SK-N-SH (cell line): Measurements from ENCODE around the gene ZKSCAN1. TPM values are rescaled to one million over a fixed set of nuclear protein-coding genes. Genes with fewer than 3 reads are reported as not detected.

ENCODE experiments used
- CTCF ChIA-PET: fragments of 300-600, 350-600 bp; formaldehyde crosslinking; extraction: SDS; loops from one replicate; lab custom pipeline; 2021; lab: Yijun Ruan, JAX
- POLR2A ChIA-PET: fragments of 350-600 bp; sonication (Branson Sonifier 250); formaldehyde crosslinking; extraction: SDS; loops from one replicate; lab custom pipeline; 2020; ENCODE audit warnings: antibody characterized with exemption, inconsistent platforms; lab: Yijun Ruan, JAX
- DNase-seq: peaks from one replicate; pipeline ENCODE4 v3.0.0; 2012
- H2AFZ ChIP-seq: fragments of 200-600 bp; sonication (generic); 2 replicates; pipeline ENCODE4 v1.8.1; 2016; ENCODE audit warnings: antibody characterized with exemption, mild to moderate bottlenecking, low read depth
- H3F3A ChIP-seq: fragments of 200-600 bp; sonication (generic); replicated peaks from 2 replicates; pipeline ENCODE3; 2016; ENCODE audit warnings: antibody characterized with exemption, mild to moderate bottlenecking; ENCODE audit not compliant: insufficient read depth
- H3K27ac ChIP-seq, 2 experiments: fragments of 200-500 bp in 1 of 2; fragments of 200-600 bp in 1 of 2; sonication (Bioruptor generic) in 1 of 2; sonication (generic), shearing (Covaris generic) in 1 of 2; 2 replicates each; pipeline versions ENCODE4 v1.5.1 to v1.6.1; 2014 to 2016; ENCODE audit warnings: low read depth in 2 of 2, inconsistent platforms in 1 of 2, low read length in 1 of 2, mild to moderate bottlenecking in 1 of 2, mixed read lengths in 1 of 2
- H3K27me3 ChIP-seq: fragments of 200-600 bp; sonication (generic), shearing (Covaris generic); 2 replicates; pipeline ENCODE4 v1.6.1; 2016; ENCODE audit warnings: mixed run types; ENCODE audit not compliant: insufficient read depth
- H3K36me3 ChIP-seq, 2 experiments: fragments of 200-500 bp in 1 of 2; fragments of 200-600 bp in 1 of 2; sonication (Bioruptor generic) in 1 of 2; sonication (generic) in 1 of 2; replicated peaks in 1 of 2; 2 replicates each; pipeline versions ENCODE3 to v1.5.1; 2014 to 2016; ENCODE audit warnings: low read length in 1 of 2, mild to moderate bottlenecking in 1 of 2; ENCODE audit not compliant: insufficient read depth in 2 of 2, control insufficient read depth in 1 of 2
- H3K4me1 ChIP-seq, 2 experiments: fragments of 200-500 bp in 1 of 2; fragments of 200-600 bp in 1 of 2; sonication (Bioruptor generic) in 1 of 2; sonication (generic), shearing (Covaris generic) in 1 of 2; 2 replicates each; pipeline versions ENCODE4 v1.5.1 to v1.6.1; 2014 to 2016; ENCODE audit warnings: low read depth in 1 of 2, low read length in 1 of 2, mixed run types in 1 of 2; ENCODE audit not compliant: insufficient read depth in 2 of 2, control insufficient read depth in 1 of 2
- H3K4me2 ChIP-seq: fragments of 200-600 bp; sonication (generic), shearing (Covaris generic); 2 replicates; pipeline ENCODE4 v1.6.1; 2017; ENCODE audit warnings: mixed run types
- H3K4me3 ChIP-seq, 2 experiments: fragments of 200-500 bp in 1 of 2; fragments of 200-600 bp in 1 of 2; sonication (Bioruptor generic) in 1 of 2; sonication (generic), shearing (Covaris generic) in 1 of 2; 2 replicates each; pipeline versions ENCODE4 v1.5.1 to v1.8.1; 2014 to 2016; ENCODE audit warnings: low read depth in 2 of 2, inconsistent platforms in 1 of 2, low read length in 1 of 2, mild to moderate bottlenecking in 1 of 2, mixed read lengths in 1 of 2, moderate library complexity in 1 of 2
- H3K79me2 ChIP-seq: fragments of 200-600 bp; sonication (generic); 2 replicates; pipeline ENCODE4 v1.8.1; 2017; ENCODE audit warnings: mild to moderate bottlenecking; ENCODE audit not compliant: insufficient read depth
- H3K9ac ChIP-seq: fragments of 200-600 bp; sonication (generic); 2 replicates; pipeline ENCODE4 v1.6.1; 2017; ENCODE audit warnings: mixed run types
- H3K9me2 ChIP-seq: fragments of 200-600 bp; sonication (generic); 2 replicates; pipeline ENCODE4 v1.6.1; 2017; ENCODE audit warnings: mixed run types
- H3K9me3 ChIP-seq: fragments of 200-600 bp; sonication (generic); 2 replicates; pipeline ENCODE4 v1.6.1; 2017; ENCODE audit warnings: mixed run types, mild to moderate bottlenecking, moderate library complexity
- H4K20me1 ChIP-seq: fragments of 200-600 bp; sonication (generic); 2 replicates; pipeline ENCODE4 v1.6.1; 2017; ENCODE audit warnings: mild to moderate bottlenecking, mixed run types; ENCODE audit not compliant: insufficient read depth
- CHD2 ChIP-seq: fragments of 150-350 bp; IDR thresholded peaks from 2 replicates; pipeline ENCODE4 v1.6.1; 2018; ENCODE audit warnings: low read length; ENCODE audit not compliant: partially characterized antibody
- EP300 ChIP-seq, 2 experiments: IDR thresholded peaks; 2 replicates each; pipeline versions ENCODE4 v1.4.0 to v1.6.1; 2012; ENCODE audit warnings: borderline replicate concordance in 1 of 2, low read depth in 1 of 2, low read length in 1 of 2
- EZH2phosphoT487 ChIP-seq: fragments of 200-600 bp; sonication (generic); IDR thresholded peaks from 2 replicates; pipeline ENCODE4 v1.6.1; 2017; ENCODE audit warnings: low read depth, mixed run types, mild to moderate bottlenecking, antibody characterized with exemption, moderate library complexity, borderline replicate concordance
- FOSL2 ChIP-seq: IDR thresholded peaks from 2 replicates; pipeline ENCODE4 v1.4.0; 2012; ENCODE audit warnings: low read depth, mild to moderate bottlenecking, moderate library complexity, borderline replicate concordance
- FOXM1 ChIP-seq: IDR thresholded peaks from 2 replicates; pipeline ENCODE4 v1.4.0; 2012; ENCODE audit warnings: low read depth, mild to moderate bottlenecking
- GABPA ChIP-seq: IDR thresholded peaks from 2 replicates; pipeline ENCODE4 v1.4.0; 2012; ENCODE audit warnings: low read depth, mild to moderate bottlenecking
- GATA2 ChIP-seq: sonication (generic); formaldehyde crosslinking; IDR thresholded peaks from 2 replicates; pipeline ENCODE4 v1.5.0; 2020; ENCODE audit warnings: mild to moderate bottlenecking, missing genetic modification reagents
- NFIC ChIP-seq: IDR thresholded peaks from 2 replicates; pipeline ENCODE4 v1.4.0; 2012; ENCODE audit warnings: borderline replicate concordance
- POLR2AphosphoS5 ChIP-seq: IDR thresholded peaks from 2 replicates; pipeline ENCODE4 v1.6.1; 2012; ENCODE audit warnings: low read depth, low read length
- RAD21 ChIP-seq: IDR thresholded peaks from 2 replicates; pipeline ENCODE4 v1.6.1; 2012; ENCODE audit warnings: mild to moderate bottlenecking, low read length
- RFX5 ChIP-seq: IDR thresholded peaks from 2 replicates; pipeline ENCODE4 v1.6.1; 2012; ENCODE audit warnings: mild to moderate bottlenecking, improper control_type of control experiment, low read length
- RXRA ChIP-seq: IDR thresholded peaks from 2 replicates; pipeline ENCODE4 v1.4.0; 2012; ENCODE audit warnings: low read depth, mild to moderate bottlenecking, borderline replicate concordance
- TCF12 ChIP-seq: IDR thresholded peaks from 2 replicates; pipeline ENCODE4 v1.4.0; 2012
- YY1 ChIP-seq: IDR thresholded peaks from 2 replicates; pipeline ENCODE4 v1.4.0; 2012; ENCODE audit warnings: low read depth, mild to moderate bottlenecking
- WGBS: methylation state at CpG from one replicate; pipeline ENCODE4 v1.1.6; 2017; ENCODE audit warnings: low lambda C conversion rate; 5-methylcytosine and 5-hydroxymethylcytosine counted together
- polyA plus RNA-seq, 3 experiments: library from polyadenylated mRNA; depleted of rRNA; stranded (reverse); fragments of >200 nt; gene quantifications; 2 replicates each; pipeline ENCODE4 v1.2.3, GENCODE V29; 2012
- TF ChIP-seq, protein P1 (sequence below): fragments of 150-350 bp; IDR thresholded peaks from 2 replicates; pipeline ENCODE4 v1.6.1; 2017; ENCODE audit warnings: antibody characterized with exemption, low read length, low read depth, borderline replicate concordance
- TF ChIP-seq, protein P2 (sequence below): fragments of 200-600 bp; sonication (generic); IDR thresholded peaks from 2 replicates; pipeline ENCODE4 v1.6.1; 2017; ENCODE audit warnings: antibody characterized with exemption, mild to moderate bottlenecking, moderate library complexity
- TF ChIP-seq, protein P3 (sequence below): IDR thresholded peaks from 2 replicates; pipeline ENCODE4 v1.4.0; 2012; ENCODE audit warnings: low read depth, borderline replicate concordance
- TF ChIP-seq, protein P4 (sequence below): IDR thresholded peaks from 2 replicates; pipeline ENCODE4 v1.4.0; 2012; ENCODE audit warnings: low read depth, borderline replicate concordance

ZKSCAN1 gene
- polyA plus RNA-seq, 1 of the 3 experiments (the other 2 are of a cell fraction) = 21.1 TPM

DNA sequence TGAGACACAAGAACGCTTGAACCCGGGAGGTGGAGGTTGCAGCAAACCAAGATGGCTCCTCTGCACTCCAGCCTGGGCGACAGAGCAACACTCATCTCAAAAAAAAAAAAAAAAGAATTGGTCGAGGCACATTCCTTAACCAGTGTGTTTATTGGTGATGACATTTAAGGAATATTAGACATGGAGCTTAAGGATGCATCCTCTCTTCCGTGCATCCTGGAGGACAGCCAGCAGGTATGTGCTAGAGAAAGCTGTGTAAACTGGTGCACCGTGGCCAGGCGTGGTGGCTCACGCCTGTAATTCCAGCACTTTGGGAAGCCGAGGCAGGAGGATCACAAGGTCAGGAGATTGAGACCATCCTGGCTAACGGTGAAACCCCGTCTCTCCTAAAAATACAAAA is 11.8 kb downstream of the ZKSCAN1 start:
- Histone ChIP-seq H3K79me2 (peaks cover 40% of the 10 kb centered on the region), H3K9me3 (no peaks in the 10 kb centered on the region), H3K36me3 (peaks cover 58 to 68% of the 10 kb centered on the region in 2 experiments), H3K4me2 (no peak overlapping the region), H3F3A (peaks cover 7% of the 10 kb centered on the region), H3K4me3 (no peak overlapping the region), H3K9me2 (no peaks in the 10 kb centered on the region), H3K4me1 (no peaks in the 10 kb centered on the region), H3K27me3 (no peaks in the 10 kb centered on the region), H3K27ac (no peak overlapping the region), H3K9ac (no peak overlapping the region), H4K20me1 (peaks cover 11% of the 10 kb centered on the region), H2AFZ (no peak overlapping the region)
- ChIA-PET POLR2A (interaction anchor here (0.6 kb wide), 1 partner anchor 30 kb away, joined by 3 read pairs; no protein-coding TSS in a partner anchor), CTCF (interaction anchor here (0.6 to 1.3 kb wide), 3 partner anchors 25 to 33 kb away, joined by 3 to 4 read pairs (median 3); no protein-coding TSS in a partner anchor)
- WGBS = 95% methylated on average over 11 of the region's 11 CpGs
- TF ChIP-seq CHD2 = no peak
- no peak for TF ChIP-seq GATA2 (CRISPR knock-in tag)
- TF ChIP-seq GABPA = no peak
- TF ChIP-seq, protein P1, sequence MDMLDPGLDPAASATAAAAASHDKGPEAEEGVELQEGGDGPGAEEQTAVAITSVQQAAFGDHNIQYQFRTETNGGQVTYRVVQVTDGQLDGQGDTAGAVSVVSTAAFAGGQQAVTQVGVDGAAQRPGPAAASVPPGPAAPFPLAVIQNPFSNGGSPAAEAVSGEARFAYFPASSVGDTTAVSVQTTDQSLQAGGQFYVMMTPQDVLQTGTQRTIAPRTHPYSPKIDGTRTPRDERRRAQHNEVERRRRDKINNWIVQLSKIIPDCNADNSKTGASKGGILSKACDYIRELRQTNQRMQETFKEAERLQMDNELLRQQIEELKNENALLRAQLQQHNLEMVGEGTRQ = no peak
- no peak for TF ChIP-seq FOXM1
- no peak for TF ChIP-seq RXRA
- no peak for TF ChIP-seq RFX5
- TF ChIP-seq POLR2AphosphoS5 = no peak
- TF ChIP-seq TCF12 = no peak
- no peak for TF ChIP-seq EZH2phosphoT487
- no peak for TF ChIP-seq RAD21
- TF ChIP-seq, protein P2, sequence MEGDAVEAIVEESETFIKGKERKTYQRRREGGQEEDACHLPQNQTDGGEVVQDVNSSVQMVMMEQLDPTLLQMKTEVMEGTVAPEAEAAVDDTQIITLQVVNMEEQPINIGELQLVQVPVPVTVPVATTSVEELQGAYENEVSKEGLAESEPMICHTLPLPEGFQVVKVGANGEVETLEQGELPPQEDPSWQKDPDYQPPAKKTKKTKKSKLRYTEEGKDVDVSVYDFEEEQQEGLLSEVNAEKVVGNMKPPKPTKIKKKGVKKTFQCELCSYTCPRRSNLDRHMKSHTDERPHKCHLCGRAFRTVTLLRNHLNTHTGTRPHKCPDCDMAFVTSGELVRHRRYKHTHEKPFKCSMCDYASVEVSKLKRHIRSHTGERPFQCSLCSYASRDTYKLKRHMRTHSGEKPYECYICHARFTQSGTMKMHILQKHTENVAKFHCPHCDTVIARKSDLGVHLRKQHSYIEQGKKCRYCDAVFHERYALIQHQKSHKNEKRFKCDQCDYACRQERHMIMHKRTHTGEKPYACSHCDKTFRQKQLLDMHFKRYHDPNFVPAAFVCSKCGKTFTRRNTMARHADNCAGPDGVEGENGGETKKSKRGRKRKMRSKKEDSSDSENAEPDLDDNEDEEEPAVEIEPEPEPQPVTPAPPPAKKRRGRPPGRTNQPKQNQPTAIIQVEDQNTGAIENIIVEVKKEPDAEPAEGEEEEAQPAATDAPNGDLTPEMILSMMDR = no peak
- no peak for TF ChIP-seq EP300 (IDR thresholded peaks at IDR 0.05; ENCODE audit: borderline replicate concordance in 1 of 2, low read depth in 1 of 2, low read length in 1 of 2)
- TF ChIP-seq, protein P3, sequence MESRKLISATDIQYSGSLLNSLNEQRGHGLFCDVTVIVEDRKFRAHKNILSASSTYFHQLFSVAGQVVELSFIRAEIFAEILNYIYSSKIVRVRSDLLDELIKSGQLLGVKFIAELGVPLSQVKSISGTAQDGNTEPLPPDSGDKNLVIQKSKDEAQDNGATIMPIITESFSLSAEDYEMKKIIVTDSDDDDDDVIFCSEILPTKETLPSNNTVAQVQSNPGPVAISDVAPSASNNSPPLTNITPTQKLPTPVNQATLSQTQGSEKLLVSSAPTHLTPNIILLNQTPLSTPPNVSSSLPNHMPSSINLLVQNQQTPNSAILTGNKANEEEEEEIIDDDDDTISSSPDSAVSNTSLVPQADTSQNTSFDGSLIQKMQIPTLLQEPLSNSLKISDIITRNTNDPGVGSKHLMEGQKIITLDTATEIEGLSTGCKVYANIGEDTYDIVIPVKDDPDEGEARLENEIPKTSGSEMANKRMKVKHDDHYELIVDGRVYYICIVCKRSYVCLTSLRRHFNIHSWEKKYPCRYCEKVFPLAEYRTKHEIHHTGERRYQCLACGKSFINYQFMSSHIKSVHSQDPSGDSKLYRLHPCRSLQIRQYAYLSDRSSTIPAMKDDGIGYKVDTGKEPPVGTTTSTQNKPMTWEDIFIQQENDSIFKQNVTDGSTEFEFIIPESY = no peak
- TF ChIP-seq, protein P4, sequence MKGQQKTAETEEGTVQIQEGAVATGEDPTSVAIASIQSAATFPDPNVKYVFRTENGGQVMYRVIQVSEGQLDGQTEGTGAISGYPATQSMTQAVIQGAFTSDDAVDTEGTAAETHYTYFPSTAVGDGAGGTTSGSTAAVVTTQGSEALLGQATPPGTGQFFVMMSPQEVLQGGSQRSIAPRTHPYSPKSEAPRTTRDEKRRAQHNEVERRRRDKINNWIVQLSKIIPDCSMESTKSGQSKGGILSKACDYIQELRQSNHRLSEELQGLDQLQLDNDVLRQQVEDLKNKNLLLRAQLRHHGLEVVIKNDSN = no peak
- TF ChIP-seq YY1 = no peak
- TF ChIP-seq NFIC = no peak
- TF ChIP-seq FOSL2 = no peak
- DNase-seq = no peak
